ENCODE results near the gene KDM4B. TPM values are rescaled to one million over a fixed set of nuclear protein-coding genes. Genes with fewer than 3 reads are reported as not detected.
A peak's percentile ranks its signal among the peaks of the same experiment; 100 is the strongest.

Gene KDM4B
- total and polyA plus RNA-seq, 3 experiments from 2014 or later: 14.6 to 16.0 (median 14.6) TPM

DNA sequence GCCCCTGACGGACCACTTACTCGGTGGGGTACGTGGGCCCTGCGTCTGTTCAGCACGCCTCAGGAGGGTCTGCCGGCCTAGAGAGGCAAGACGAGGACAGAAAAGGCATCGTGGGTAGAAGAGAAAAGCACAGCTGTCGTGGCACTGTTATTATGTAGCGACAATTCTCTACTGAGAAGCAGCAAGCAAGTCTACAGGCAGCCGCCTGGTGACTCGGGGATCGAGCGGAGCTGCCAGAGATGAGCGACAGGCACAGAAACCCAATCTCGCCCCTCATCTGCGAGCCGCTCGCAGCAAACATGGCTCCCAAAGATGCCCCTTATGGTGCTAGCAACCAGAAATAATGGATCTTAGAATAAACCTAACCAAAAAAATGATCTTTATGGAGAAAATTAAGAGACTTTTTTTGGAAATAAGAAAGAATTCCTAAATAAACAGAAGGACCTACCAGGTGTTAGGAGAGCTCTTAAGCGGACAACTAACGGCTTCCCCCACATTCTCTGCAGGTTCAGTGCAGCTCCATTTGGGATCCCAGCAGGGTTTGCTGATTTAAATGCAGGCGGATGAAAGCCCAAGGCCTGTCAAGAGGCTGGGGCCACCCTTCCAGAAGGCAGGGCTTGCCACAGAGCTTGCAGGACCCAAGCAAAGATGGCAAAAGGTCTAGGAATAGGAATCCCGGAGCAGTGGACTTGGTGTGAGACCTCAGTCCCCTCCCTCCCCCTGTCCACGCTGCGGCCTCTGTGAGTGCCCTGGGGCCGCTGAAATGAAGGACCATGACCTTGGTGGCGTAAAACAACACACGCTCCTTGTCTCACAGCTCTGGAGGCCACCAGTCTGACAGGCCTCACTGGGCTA lies 152.6 kb downstream of the KDM4B start:
- ChIA-PET POLR2A (no interaction called here), CTCF (no interaction called here)
- Mint-ChIP-seq H3K27me3 (no peaks in the 10 kb centered on the region), H3K4me3 (no peak overlapping the region), H3K4me1 (peaks cover 9 to 16% (median 11%) of the 10 kb centered on the region in 3 donors), H3K9me3 (no peaks in the 10 kb centered on the region), H3K36me3 (peaks cover 5 to 42% (median 6%) of the 10 kb centered on the region in 3 donors), H3K27ac (peak overlapping the region in 2 of 8 donors; percentile 13 to 38)
- Histone ChIP-seq H3K4me1 (ENCODE audit: insufficient read depth, low read length) (no peaks in the 10 kb centered on the region), H3K27me3 (ENCODE audit: insufficient read depth, low read length, poor library complexity, severe bottlenecking) (no peaks in the 10 kb centered on the region), H3K27ac (ENCODE audit: low read depth, low read length) (no peak overlapping the region), H3K36me3 (ENCODE audit: insufficient read depth, low read length) (peaks cover 6% of the 10 kb centered on the region), H3K9me3 (ENCODE audit: low read length) (no peaks in the 10 kb centered on the region), H3K4me3 (ENCODE audit: low read length) (no peak overlapping the region)
- DNase-seq: no peak

GRCh38 chr19:5122121-5122400 lies 153.1 kb downstream of the KDM4B start:
- H3K36me3 ChIP-seq (ENCODE audit: insufficient read depth, low read length): peaks cover 6% of the 10 kb centered on the region
- no peak for DNase-seq
- Mint-ChIP-seq H3K27ac (peak overlapping the region in 1 of 8 donors; percentile 23), H3K9me3 (no peaks in the 10 kb centered on the region), H3K4me3 (no peak overlapping the region), H3K4me1 (peaks cover 9 to 16% (median 9%) of the 10 kb centered on the region in 3 donors), H3K36me3 (peaks cover 5 to 39% (median 6%) of the 10 kb centered on the region in 3 donors), H3K27me3 (no peaks in the 10 kb centered on the region)
- H3K9me3 ChIP-seq (ENCODE audit: low read length): no peaks in the 10 kb centered on the region
- H3K4me3 ChIP-seq (ENCODE audit: low read length): no peak overlapping the region
- CTCF ChIA-PET: no interaction called here
- POLR2A ChIA-PET: no interaction called here
- no peak overlapping the region for H3K27ac ChIP-seq (ENCODE audit: low read depth, low read length)
- no peaks in the 10 kb centered on the region for H3K27me3 ChIP-seq (ENCODE audit: insufficient read depth, low read length, poor library complexity, severe bottlenecking)
- H3K4me1 ChIP-seq (ENCODE audit: insufficient read depth, low read length): no peaks in the 10 kb centered on the region

GRCh38 chr19:5122671-5123409 lies 153.9 kb downstream of the KDM4B start:
- H3K27ac Mint-ChIP-seq: no peak overlapping the region
- no peaks in the 10 kb centered on the region for H3K4me1 ChIP-seq (ENCODE audit: insufficient read depth, low read length)
- CTCF ChIA-PET: no interaction called here

GRCh38 chr19:5123646-5124045 lies 154.7 kb downstream of the KDM4B start:
- H3K9me3 Mint-ChIP-seq: no peaks in the 10 kb centered on the region
- peak overlapping the region in 1 of 8 donors; percentile 76 for H3K27ac Mint-ChIP-seq
- no peaks in the 10 kb centered on the region for H3K27me3 ChIP-seq (ENCODE audit: insufficient read depth, low read length, poor library complexity, severe bottlenecking)
- no peak overlapping the region for H3K4me3 ChIP-seq (ENCODE audit: low read length)
- peaks cover 6% of the 10 kb centered on the region for H3K36me3 ChIP-seq (ENCODE audit: insufficient read depth, low read length)
- H3K36me3 Mint-ChIP-seq: peaks cover 5 to 37% (median 6%) of the 10 kb centered on the region in 3 donors
- POLR2A ChIA-PET: no interaction called here
- no peak for DNase-seq
- H3K4me1 ChIP-seq (ENCODE audit: insufficient read depth, low read length): no peaks in the 10 kb centered on the region
- no peaks in the 10 kb centered on the region for H3K27me3 Mint-ChIP-seq
- peaks cover 9 to 16% (median 9%) of the 10 kb centered on the region in 3 donors for H3K4me1 Mint-ChIP-seq
- no peaks in the 10 kb centered on the region for H3K9me3 ChIP-seq (ENCODE audit: low read length)
- H3K4me3 Mint-ChIP-seq: no peak overlapping the region
- H3K27ac ChIP-seq (ENCODE audit: low read depth, low read length): no peak overlapping the region
- CTCF ChIA-PET: no interaction called here

More at GRCh38 chr19:5122671-5123409, 153.9 kb downstream of the KDM4B start:
- DNase-seq: no peak
- Mint-ChIP-seq H3K36me3 (peaks cover 5 to 38% (median 6%) of the 10 kb centered on the region in 3 donors), H3K4me1 (peaks cover 9 to 16% (median 9%) of the 10 kb centered on the region in 3 donors), H3K9me3 (no peaks in the 10 kb centered on the region), H3K27me3 (no peaks in the 10 kb centered on the region), H3K4me3 (no peak overlapping the region)
- Histone ChIP-seq H3K27ac (ENCODE audit: low read depth, low read length) (no peak overlapping the region), H3K27me3 (ENCODE audit: insufficient read depth, low read length, poor library complexity, severe bottlenecking) (no peaks in the 10 kb centered on the region), H3K9me3 (ENCODE audit: low read length) (no peaks in the 10 kb centered on the region), H3K36me3 (ENCODE audit: insufficient read depth, low read length) (peaks cover 6% of the 10 kb centered on the region), H3K4me3 (ENCODE audit: low read length) (no peak overlapping the region)
- POLR2A ChIA-PET: no interaction called here

- no peak overlapping the region for H3K4me3 Mint-ChIP-seq
- CTCF ChIA-PET: no interaction called here
- H3K27me3 ChIP-seq (ENCODE audit: insufficient read depth, low read length, poor library complexity, severe bottlenecking): no peaks in the 10 kb centered on the region
- no peak for DNase-seq
- peaks cover 9 to 16% (median 9%) of the 10 kb centered on the region in 3 donors for H3K4me1 Mint-ChIP-seq
- peak overlapping the region in 2 of 8 donors; percentile 46 to 65 for H3K27ac Mint-ChIP-seq
- peaks cover 2% of the 10 kb centered on the region for H3K4me1 ChIP-seq (ENCODE audit: insufficient read depth, low read length)
- H3K36me3 ChIP-seq (ENCODE audit: insufficient read depth, low read length): peaks cover 6% of the 10 kb centered on the region
- H3K27ac ChIP-seq (ENCODE audit: low read depth, low read length): no peak overlapping the region
- no peak overlapping the region for H3K4me3 ChIP-seq (ENCODE audit: low read length)
- H3K27me3 Mint-ChIP-seq: no peaks in the 10 kb centered on the region
- POLR2A ChIA-PET: no interaction called here
- peaks cover 5 to 30% (median 6%) of the 10 kb centered on the region in 3 donors for H3K36me3 Mint-ChIP-seq
- no peaks in the 10 kb centered on the region for H3K9me3 Mint-ChIP-seq
- no peaks in the 10 kb centered on the region for H3K9me3 ChIP-seq (ENCODE audit: low read length)
Observed at GRCh38 chr19:5124111-5124855, 155.4 kb downstream of the KDM4B start.

GRCh38 chr19:5125376-5125775 lies 156.5 kb downstream of the KDM4B start:
- peak overlapping the region in 1 of 7 donors; percentile 36 for H3K4me3 Mint-ChIP-seq
- ChIA-PET POLR2A (no interaction called here), CTCF (no interaction called here)
- H3K36me3 Mint-ChIP-seq: peaks cover 5 to 28% (median 5%) of the 10 kb centered on the region in 3 donors
- no peaks in the 10 kb centered on the region for H3K27me3 Mint-ChIP-seq
- no peak overlapping the region for H3K27ac Mint-ChIP-seq
- H3K4me1 Mint-ChIP-seq: peaks cover 14 to 24% (median 15%) of the 10 kb centered on the region in 3 donors
- H3K4me1 ChIP-seq (ENCODE audit: insufficient read depth, low read length): peaks cover 13% of the 10 kb centered on the region
- H3K9me3 ChIP-seq (ENCODE audit: low read length): no peaks in the 10 kb centered on the region
- no peak overlapping the region for H3K27ac ChIP-seq (ENCODE audit: low read depth, low read length)
- H3K4me3 ChIP-seq (ENCODE audit: low read length): no peak overlapping the region
- no peaks in the 10 kb centered on the region for H3K9me3 Mint-ChIP-seq
- H3K36me3 ChIP-seq (ENCODE audit: insufficient read depth, low read length): peaks cover 6% of the 10 kb centered on the region
- no peak for DNase-seq
- no peaks in the 10 kb centered on the region for H3K27me3 ChIP-seq (ENCODE audit: insufficient read depth, low read length, poor library complexity, severe bottlenecking)

GRCh38 chr19:5125797-5126497 lies 157.0 kb downstream of the KDM4B start:
- peaks cover 20 to 30% (median 21%) of the 10 kb centered on the region in 3 donors for H3K4me1 Mint-ChIP-seq
- peaks cover 6% of the 10 kb centered on the region for H3K36me3 ChIP-seq (ENCODE audit: insufficient read depth, low read length)
- H3K9me3 Mint-ChIP-seq: no peaks in the 10 kb centered on the region
- H3K4me1 ChIP-seq (ENCODE audit: insufficient read depth, low read length): peaks cover 19% of the 10 kb centered on the region
- no peak for DNase-seq
- CTCF ChIA-PET: no interaction called here
- H3K36me3 Mint-ChIP-seq: peaks cover 5 to 26% (median 5%) of the 10 kb centered on the region in 3 donors
- H3K27me3 ChIP-seq (ENCODE audit: insufficient read depth, low read length, poor library complexity, severe bottlenecking): no peaks in the 10 kb centered on the region
- H3K9me3 ChIP-seq (ENCODE audit: low read length): no peaks in the 10 kb centered on the region
- no peak overlapping the region for H3K27ac Mint-ChIP-seq
- no peak overlapping the region for H3K4me3 Mint-ChIP-seq
- POLR2A ChIA-PET: no interaction called here
- no peaks in the 10 kb centered on the region for H3K27me3 Mint-ChIP-seq
- H3K4me3 ChIP-seq (ENCODE audit: low read length): no peak overlapping the region
- no peak overlapping the region for H3K27ac ChIP-seq (ENCODE audit: low read depth, low read length)
